DOHH2 (cell line): ENCODE results near the gene MROH7.

Source experiments
- H3F3A ChIP-seq: fragments of 200-600 bp; sonication (generic), shearing (Covaris generic); 2 replicates; pipeline ENCODE4 v1.6.0; 2016; ENCODE audit warnings: antibody characterized with exemption, mild to moderate bottlenecking; ENCODE audit not compliant: control insufficient read depth, insufficient read depth
- H3K27ac ChIP-seq: fragments of 200-600 bp; sonication (generic); 2 replicates; pipeline ENCODE4 v1.5.1; 2014; ENCODE audit warnings: low read depth, mild to moderate bottlenecking, low read length, moderate library complexity
- H3K27me3 ChIP-seq: fragments of 200-600 bp; sonication (generic); 2 replicates; pipeline ENCODE4 v1.6.1; 2014; ENCODE audit warnings: mild to moderate bottlenecking, low read length, mixed read lengths; ENCODE audit not compliant: control insufficient read depth
- H3K36me3 ChIP-seq: fragments of 200-600 bp; sonication (generic); 2 replicates; pipeline ENCODE4 v1.6.1; 2014; ENCODE audit warnings: mild to moderate bottlenecking, low read length, moderate library complexity, mixed read lengths; ENCODE audit not compliant: control insufficient read depth
- H3K4me1 ChIP-seq: fragments of 200-600 bp; sonication (generic); 2 replicates; pipeline ENCODE4 v1.6.1; 2014; ENCODE audit warnings: mild to moderate bottlenecking, low read length, mixed read lengths; ENCODE audit not compliant: control insufficient read depth
- H3K4me2 ChIP-seq: fragments of 200-600 bp; sonication (generic); 2 replicates; pipeline ENCODE4 v1.6.0; 2014; ENCODE audit warnings: mild to moderate bottlenecking, low read length, moderate library complexity
- H3K4me3 ChIP-seq: fragments of 200-600 bp; sonication (generic); 2 replicates; pipeline ENCODE4 v1.5.1; 2014; ENCODE audit warnings: mild to moderate bottlenecking, low read length, mixed read lengths
- H3K79me2 ChIP-seq: fragments of 200-600 bp; sonication (generic); 2 replicates; pipeline ENCODE4 v1.6.1; 2014; ENCODE audit warnings: mild to moderate bottlenecking, low read length, mixed read lengths; ENCODE audit not compliant: control insufficient read depth
- H3K9me2 ChIP-seq: fragments of 200-600 bp; sonication (generic); replicated peaks from 2 replicates; pipeline ENCODE4 v1.6.1; 2014; ENCODE audit warnings: mild to moderate bottlenecking, low read length, mixed read lengths; ENCODE audit not compliant: control insufficient read depth
- H3K9me3 ChIP-seq: fragments of 200-600 bp; sonication (generic); 2 replicates; pipeline ENCODE4 v1.6.1; 2014; ENCODE audit warnings: antibody characterized with exemption, low read length, mixed read lengths; ENCODE audit not compliant: control insufficient read depth, insufficient read depth
- H4K20me1 ChIP-seq: fragments of 200-600 bp; sonication (generic); 2 replicates; pipeline ENCODE4 v1.6.0; 2014; ENCODE audit warnings: low read depth, mild to moderate bottlenecking, antibody characterized with exemption, low read length, moderate library complexity; ENCODE audit not compliant: control insufficient read depth, insufficient read depth
- CTCF ChIP-seq: fragments of 200-600 bp; sonication (generic); IDR thresholded peaks from one replicate; pipeline ENCODE4 v1.5.1; 2014; ENCODE audit warnings: antibody characterized with exemption, mild to moderate bottlenecking, low read depth, low read length; ENCODE audit not compliant: poor library complexity, severe bottlenecking
- EZH2phosphoT487 ChIP-seq: fragments of 200-600 bp; sonication (generic); IDR thresholded peaks from 2 replicates; pipeline ENCODE4 v1.6.1; 2017; ENCODE audit warnings: borderline replicate concordance, mild to moderate bottlenecking, antibody characterized with exemption, low read length, moderate library complexity, mixed read lengths

Gene MROH7

GRCh38 chr1:54745864-54746263, 104.3 kb downstream of the MROH7 start:
- no peaks in the 10 kb centered on the region for H3K27me3 ChIP-seq
- no peak overlapping the region for H3K27ac ChIP-seq
- TF ChIP-seq CTCF (no peak), EZH2phosphoT487 (no peak)
- peaks cover 25% of the 10 kb centered on the region for H3K36me3 ChIP-seq
- H3K9me2 ChIP-seq: no peaks in the 10 kb centered on the region
- H3K4me1 ChIP-seq: no peaks in the 10 kb centered on the region
- H4K20me1 ChIP-seq: no peaks in the 10 kb centered on the region
- no peak overlapping the region for H3K4me3 ChIP-seq
- H3K9me3 ChIP-seq: no peaks in the 10 kb centered on the region
- H3K4me2 ChIP-seq: no peak overlapping the region
- H3F3A ChIP-seq: no peaks in the 10 kb centered on the region
- H3K79me2 ChIP-seq: no peaks in the 10 kb centered on the region

GRCh38 chr1:54748094-54748835, 106.7 kb downstream of the MROH7 start:
- Histone ChIP-seq H3F3A (no peaks in the 10 kb centered on the region), H3K36me3 (peaks cover 6% of the 10 kb centered on the region; the same call in 1 of the 2 replicates), H3K9me2 (no peaks in the 10 kb centered on the region), H4K20me1 (no peaks in the 10 kb centered on the region), H3K9me3 (no peaks in the 10 kb centered on the region), H3K4me1 (no peaks in the 10 kb centered on the region), H3K79me2 (no peaks in the 10 kb centered on the region), H3K27me3 (no peaks in the 10 kb centered on the region), H3K4me3 (no peak overlapping the region), H3K4me2 (no peak overlapping the region), H3K27ac (no peak overlapping the region)
- no peak for TF ChIP-seq CTCF
- no peak for TF ChIP-seq EZH2phosphoT487

- no peaks in the 10 kb centered on the region for H3K27me3 ChIP-seq
- H3K36me3 ChIP-seq: no peaks in the 10 kb centered on the region
- no peaks in the 10 kb centered on the region for H3K9me2 ChIP-seq
- TF ChIP-seq EZH2phosphoT487 (no peak), CTCF (no peak)
- no peak overlapping the region for H3K4me3 ChIP-seq
- no peaks in the 10 kb centered on the region for H3K9me3 ChIP-seq
- H3F3A ChIP-seq: no peaks in the 10 kb centered on the region
- H4K20me1 ChIP-seq: no peaks in the 10 kb centered on the region
- no peaks in the 10 kb centered on the region for H3K79me2 ChIP-seq
- H3K27ac ChIP-seq: no peak overlapping the region
- no peaks in the 10 kb centered on the region for H3K4me1 ChIP-seq
- no peak overlapping the region for H3K4me2 ChIP-seq
These were observed 109.0 kb downstream of the MROH7 start for GRCh38 chr1:54750596-54750995.
